HCT116 (cell line): ENCODE measurements around the gene CEP70. TPM values are rescaled to one million over a fixed set of nuclear protein-coding genes. Genes with fewer than 3 reads are reported as not detected.

Experiments used
- ATAC-seq: fragments of 200-7000 bp; cut with Tn5 transposase; 2 replicates; pipeline ENCODE4 v1.9.1; 2020; ENCODE audit warnings: mild to moderate bottlenecking, moderate library complexity
- BruUV-seq: library from RNA; stranded (reverse); fragments of 400-500 nt; replicated peaks from 2 replicates; lab custom pipeline; 2021; lab: Mats Ljungman, UMichigan
- CTCF ChIA-PET: fragments of 300-600 bp; sonication (Branson Sonifier 250); formaldehyde crosslinking; loops from one replicate; lab custom pipeline; 2021; ENCODE audit warnings: antibody characterized with exemption; lab: Charles Lee
- POLR2A ChIA-PET: fragments of 300-600, 350-600 bp; sonication (Branson Sonifier 250); formaldehyde crosslinking; loops from one replicate; lab custom pipeline; 2021; ENCODE audit warnings: antibody characterized with exemption; lab: Charles Lee
- RAD21 ChIA-PET, 2 experiments: fragments of 300-600 bp; sonication (Branson Sonifier 250); formaldehyde crosslinking; loops; one replicate each; lab custom pipeline; 2023; ENCODE audit warnings: low total read pairs in 2 of 2; ENCODE audit not compliant: uncharacterized antibody in 2 of 2, unreplicated experiment in 2 of 2, low non-redundant PET in 1 of 2; lab: Charles Lee
- DNase-seq: peaks from one replicate; pipeline ENCODE4 v3.0.0-alpha.2; 2010; ENCODE audit warnings: low read depth, low spot score
- H2AFZ ChIP-seq: fragments of 200-600 bp; shearing (Covaris generic), sonication (generic); 2 replicates; pipeline ENCODE4 v1.6.1; 2017; ENCODE audit warnings: low read depth, mixed run types, mixed read lengths, antibody characterized with exemption, low read length; ENCODE audit not compliant: poor library complexity, severe bottlenecking
- H3K27ac ChIP-seq: 2 replicates; pipeline ENCODE4 v1.5.1; 2012; ENCODE audit warnings: low read depth, low read length
- H3K27me3 ChIP-seq: fragments of 200-600 bp; sonication (generic); 2 replicates; pipeline ENCODE4 v1.6.1; 2016; ENCODE audit warnings: mixed run types, low read length, mixed read lengths; ENCODE audit not compliant: insufficient read depth
- H3K36me3 ChIP-seq, 2 experiments: fragments of 200-500 bp in 1 of 2; fragments of 200-600 bp in 1 of 2; sonication (Bioruptor generic) in 1 of 2; sonication (generic) in 1 of 2; 2 replicates each; pipeline versions ENCODE4 v1.5.1 to v1.6.1; 2014 to 2016; ENCODE audit warnings: low read length in 2 of 2, inconsistent platforms in 1 of 2, mixed read lengths in 1 of 2, mixed run types in 1 of 2; ENCODE audit not compliant: insufficient read depth in 2 of 2, control insufficient read depth in 1 of 2
- H3K4me1 ChIP-seq, 2 experiments: fragments of 200-600 bp in 1 of 2; sonication (generic) in 1 of 2; 2 replicates each; pipeline versions ENCODE4 v1.5.1 to v1.6.1; 2012 to 2017; ENCODE audit warnings: low read length in 2 of 2, inconsistent platforms in 1 of 2, mild to moderate bottlenecking in 1 of 2, mixed read lengths in 1 of 2, mixed run types in 1 of 2, moderate library complexity in 1 of 2; ENCODE audit not compliant: insufficient read depth in 2 of 2, control insufficient read depth in 1 of 2
- H3K4me2 ChIP-seq: fragments of 200-600 bp; sonication (generic); 2 replicates; pipeline ENCODE4 v1.6.1; 2017; ENCODE audit warnings: mixed run types, low read length, mixed read lengths
- H3K4me3 ChIP-seq, 2 experiments: fragments of 200-600 bp in 1 of 2; sonication (generic) in 1 of 2; replicated peaks in 1 of 2; 2 replicates each; pipeline ENCODE4 v1.5.1; 2011 to 2016; ENCODE audit warnings: low read length in 2 of 2, control low read depth in 1 of 2, low read depth in 1 of 2, mild to moderate bottlenecking in 1 of 2, mixed read lengths in 1 of 2, mixed run types in 1 of 2
- H3K79me2 ChIP-seq: fragments of 200-600 bp; sonication (generic); 2 replicates; pipeline ENCODE4 v1.6.1; 2017; ENCODE audit warnings: mild to moderate bottlenecking, mixed run types, low read length, moderate library complexity, mixed read lengths; ENCODE audit not compliant: insufficient read depth
- H3K9ac ChIP-seq: fragments of 200-600 bp; sonication (generic); 2 replicates; pipeline ENCODE4 v1.6.1; 2016; ENCODE audit warnings: low read length, mixed read lengths
- H3K9me2 ChIP-seq: fragments of 200-600 bp; sonication (generic), shearing (Covaris generic); 2 replicates; pipeline ENCODE4 v1.6.1; 2017; ENCODE audit warnings: mixed run types, mild to moderate bottlenecking, moderate library complexity; ENCODE audit not compliant: insufficient read depth
- H3K9me3 ChIP-seq, 2 experiments: fragments of 200-500 bp in 1 of 2; fragments of 200-600 bp in 1 of 2; sonication (Bioruptor generic) in 1 of 2; sonication (generic) in 1 of 2; 2 replicates each; pipeline ENCODE4 v1.6.1; 2014 to 2017; ENCODE audit warnings: low read length in 2 of 2, mixed read lengths in 2 of 2, inconsistent platforms in 1 of 2, low read depth in 1 of 2, mild to moderate bottlenecking in 1 of 2, mixed run types in 1 of 2, moderate library complexity in 1 of 2; ENCODE audit not compliant: control insufficient read depth in 1 of 2, insufficient read depth in 1 of 2
- H4K20me1 ChIP-seq: fragments of 200-600 bp; sonication (generic), shearing (Covaris generic); 2 replicates; pipeline ENCODE4 v1.6.1; 2017; ENCODE audit warnings: mixed run types, mild to moderate bottlenecking, moderate library complexity; ENCODE audit not compliant: insufficient read depth
- CBX3 ChIP-seq: IDR thresholded peaks from 2 replicates; pipeline ENCODE4 v1.6.1; 2012; ENCODE audit warnings: low read depth
- ELF1 ChIP-seq: IDR thresholded peaks from 2 replicates; pipeline ENCODE4 v1.6.1; 2012; ENCODE audit warnings: low read depth, borderline replicate concordance
- JUND ChIP-seq: IDR thresholded peaks from 2 replicates; pipeline ENCODE4 v1.6.1; 2012
- SIN3A ChIP-seq: IDR thresholded peaks from 2 replicates; pipeline ENCODE4 v1.6.1; 2012; ENCODE audit warnings: low read depth
- SRF ChIP-seq: IDR thresholded peaks from 2 replicates; pipeline ENCODE4 v1.6.1; 2012; ENCODE audit warnings: low read depth
- ZFX ChIP-seq: fragments of 450-650 bp; IDR thresholded peaks from 2 replicates; pipeline ENCODE4 v1.6.1; 2017
- intact Hi-C: fragments of 100-400 bp; cut with micrococcal nuclease; formaldehyde crosslinking; loops from 2 replicates; pipeline ENCODE4 v1.10.0; 2022
- total RNA-seq: library from RNA; stranded (reverse); gene quantifications from one replicate; pipeline ENCODE4 v1.2.1, GENCODE V29; 2021; ENCODE audit not compliant: unreplicated experiment
- TF ChIP-seq, protein P1 (sequence below): IDR thresholded peaks from 2 replicates; pipeline ENCODE4 v1.6.1; 2012
- TF ChIP-seq, protein P2 (sequence below), 3 experiments: fragments of 200-600 bp in 1 of 3; sonication (generic) in 1 of 3; IDR thresholded peaks in 2 of 3; conservative IDR thresholded peaks in 1 of 3; 2 replicates each; pipeline ENCODE4 v1.5.1; 2012 to 2017; ENCODE audit warnings: low read depth in 2 of 3, low read length in 2 of 3, antibody characterized with exemption in 1 of 3, borderline replicate concordance in 1 of 3, control low read depth in 1 of 3, mild to moderate bottlenecking in 1 of 3, mixed read lengths in 1 of 3, mixed run types in 1 of 3, moderate library complexity in 1 of 3; ENCODE audit not compliant: insufficient read depth in 1 of 3

CEP70 gene
- total RNA-seq, 1 experiment from 2014 or later, result 38.7 TPM

DNA sequence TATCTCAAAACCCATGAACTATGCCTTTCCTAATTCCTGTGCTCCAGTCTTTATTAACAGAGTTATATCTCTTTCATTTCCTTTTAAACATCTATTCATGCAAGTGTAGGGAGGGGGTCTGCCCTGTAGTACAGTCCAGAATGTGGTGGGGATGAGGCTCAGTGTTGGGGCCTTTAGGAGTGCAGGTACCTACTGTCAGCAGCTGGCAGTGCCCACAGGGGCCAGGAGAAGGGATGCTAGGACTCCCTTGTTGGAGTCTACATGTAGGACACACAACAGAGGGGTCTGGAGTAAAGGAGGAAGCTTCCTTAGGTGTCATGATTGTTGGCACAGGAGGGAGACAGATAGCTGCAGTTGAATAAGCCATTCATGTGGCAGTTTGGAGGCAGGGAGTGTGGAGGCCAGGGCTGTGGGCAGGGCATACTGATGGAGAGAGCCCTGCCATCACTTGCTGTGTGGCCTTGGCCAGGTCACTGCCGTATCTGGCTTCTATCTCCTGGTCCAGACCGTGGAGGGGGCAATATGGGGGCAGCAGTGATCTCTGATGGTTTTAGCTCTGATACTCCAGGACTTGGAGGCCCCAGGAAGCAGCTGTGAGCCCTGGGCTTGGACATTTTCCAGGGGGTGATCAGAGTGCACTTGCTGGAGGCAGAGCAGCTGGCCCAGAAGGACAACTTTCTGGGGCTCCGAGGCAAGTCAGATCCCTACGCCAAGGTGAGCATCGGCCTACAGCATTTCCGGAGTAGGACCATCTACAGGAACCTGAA lies 130.2 kb downstream of the CEP70 start:
- ChIA-PET CTCF (interaction anchor here (1.1 kb wide), 1 partner anchor 472 kb away, joined by 3 read pairs; no protein-coding TSS in a partner anchor), POLR2A (no interaction called here), RAD21 (interaction anchor here in 1 of 2 experiments (1.3 kb wide), 1 partner anchor 15 kb away, joined by 3 read pairs; no protein-coding TSS in a partner anchor)
- ATAC-seq (no peak), DNase-seq (no peak)
- H2AFZ ChIP-seq, result no peak overlapping the region
- no peaks in the 10 kb centered on the region for H3K36me3 ChIP-seq
- peaks cover 0 to 2% of the 10 kb centered on the region in 2 experiments; a peak in 1 of 4 replicates for H3K4me1 ChIP-seq
- H3K27ac ChIP-seq, result no peak overlapping the region
- no peaks in the 10 kb centered on the region for H3K9me2 ChIP-seq
- no peaks in the 10 kb centered on the region for H3K27me3 ChIP-seq
- BruUV-seq, result no TSS peak
- no peak overlapping the region for H3K4me3 ChIP-seq
- no peaks in the 10 kb centered on the region for H3K9me3 ChIP-seq
- intact Hi-C loops, result loop anchor here (5.0 kb wide), 1 partner anchor 453 kb away; no protein-coding TSS in a partner anchor
- TF ChIP-seq CBX3 (no peak), SIN3A (no peak), ELF1 (no peak), ZFX (no peak), SRF (no peak), JUND (no peak)
- TF ChIP-seq, protein P1, sequence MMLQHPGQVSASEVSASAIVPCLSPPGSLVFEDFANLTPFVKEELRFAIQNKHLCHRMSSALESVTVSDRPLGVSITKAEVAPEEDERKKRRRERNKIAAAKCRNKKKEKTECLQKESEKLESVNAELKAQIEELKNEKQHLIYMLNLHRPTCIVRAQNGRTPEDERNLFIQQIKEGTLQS, result no peak
- TF ChIP-seq, protein P2, sequence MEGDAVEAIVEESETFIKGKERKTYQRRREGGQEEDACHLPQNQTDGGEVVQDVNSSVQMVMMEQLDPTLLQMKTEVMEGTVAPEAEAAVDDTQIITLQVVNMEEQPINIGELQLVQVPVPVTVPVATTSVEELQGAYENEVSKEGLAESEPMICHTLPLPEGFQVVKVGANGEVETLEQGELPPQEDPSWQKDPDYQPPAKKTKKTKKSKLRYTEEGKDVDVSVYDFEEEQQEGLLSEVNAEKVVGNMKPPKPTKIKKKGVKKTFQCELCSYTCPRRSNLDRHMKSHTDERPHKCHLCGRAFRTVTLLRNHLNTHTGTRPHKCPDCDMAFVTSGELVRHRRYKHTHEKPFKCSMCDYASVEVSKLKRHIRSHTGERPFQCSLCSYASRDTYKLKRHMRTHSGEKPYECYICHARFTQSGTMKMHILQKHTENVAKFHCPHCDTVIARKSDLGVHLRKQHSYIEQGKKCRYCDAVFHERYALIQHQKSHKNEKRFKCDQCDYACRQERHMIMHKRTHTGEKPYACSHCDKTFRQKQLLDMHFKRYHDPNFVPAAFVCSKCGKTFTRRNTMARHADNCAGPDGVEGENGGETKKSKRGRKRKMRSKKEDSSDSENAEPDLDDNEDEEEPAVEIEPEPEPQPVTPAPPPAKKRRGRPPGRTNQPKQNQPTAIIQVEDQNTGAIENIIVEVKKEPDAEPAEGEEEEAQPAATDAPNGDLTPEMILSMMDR (IDR thresholded peaks at IDR 0.05 in 2 of 3, conservative IDR thresholded peaks at IDR 0.05 in 1 of 3; ENCODE audit: borderline replicate concordance in 1 of 3, insufficient read depth in 1 of 3, low read depth in 2 of 3, low read length in 2 of 3), result no peak
- no peak overlapping the region for H3K4me2 ChIP-seq
- no peaks in the 10 kb centered on the region for H3K79me2 ChIP-seq
- no peak overlapping the region for H3K9ac ChIP-seq
- H4K20me1 ChIP-seq, result no peaks in the 10 kb centered on the region
